Renal cortical epithelial cell (primary cell): Measurements from ENCODE around the gene VIPR2. TPM values are rescaled to one million over a fixed set of nuclear protein-coding genes. Genes with fewer than 3 reads are reported as not detected.
A peak's percentile ranks its signal among the peaks of the same experiment; 100 is the strongest.

Source experiments
- DNase-seq: peaks from one replicate; pipeline ENCODE4 v3.0.0-alpha.2; 2011; ENCODE audit warnings: low read depth
- total RNA-seq: library from RNA; depleted of rRNA; stranded (reverse); fragments of >200 nt; gene quantifications from 2 replicates; pipeline ENCODE4 v1.2.3, GENCODE V29; 2014

The VIPR2 gene
- total RNA-seq, 1 donor from 2014 or later = 0.10 TPM

DNA sequence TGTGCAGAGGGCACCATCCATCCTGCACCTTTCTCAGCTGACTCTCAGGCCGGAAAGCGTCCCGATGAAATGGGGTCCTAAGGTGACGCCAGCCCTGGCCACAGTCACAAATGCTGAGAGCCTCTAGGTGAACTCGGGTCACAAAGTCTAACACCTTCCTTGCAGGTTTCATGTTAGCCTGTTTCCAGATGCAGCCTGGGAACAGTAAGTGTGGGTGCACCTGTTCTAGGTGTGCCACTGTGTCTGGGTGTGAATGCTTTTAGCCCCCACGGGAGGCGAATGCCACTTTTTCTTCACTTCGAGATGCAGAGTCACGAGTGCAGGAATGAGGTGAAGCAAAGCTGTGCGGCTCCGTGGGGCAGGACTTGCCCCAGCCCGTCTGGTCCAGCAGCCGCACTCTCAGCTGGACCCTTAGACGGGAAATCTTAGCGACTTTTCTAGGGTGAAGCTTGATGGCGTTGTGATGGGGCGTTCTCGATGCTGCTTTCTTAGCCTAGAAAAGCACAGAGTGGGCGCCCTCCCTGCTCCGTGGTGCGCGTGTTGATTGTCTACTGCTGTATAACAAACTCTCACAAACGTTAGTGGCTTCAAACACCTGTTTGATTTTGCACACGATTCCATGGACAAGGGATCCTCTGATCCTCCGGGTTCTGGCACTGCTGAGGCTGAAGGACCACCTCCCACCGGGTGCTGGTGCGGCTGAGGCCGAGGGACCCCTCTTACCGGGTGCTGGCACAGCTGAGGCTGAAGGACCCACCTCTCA, 13.6 kb upstream of the VIPR2 start:
- DNase-seq = no peak

DNA sequence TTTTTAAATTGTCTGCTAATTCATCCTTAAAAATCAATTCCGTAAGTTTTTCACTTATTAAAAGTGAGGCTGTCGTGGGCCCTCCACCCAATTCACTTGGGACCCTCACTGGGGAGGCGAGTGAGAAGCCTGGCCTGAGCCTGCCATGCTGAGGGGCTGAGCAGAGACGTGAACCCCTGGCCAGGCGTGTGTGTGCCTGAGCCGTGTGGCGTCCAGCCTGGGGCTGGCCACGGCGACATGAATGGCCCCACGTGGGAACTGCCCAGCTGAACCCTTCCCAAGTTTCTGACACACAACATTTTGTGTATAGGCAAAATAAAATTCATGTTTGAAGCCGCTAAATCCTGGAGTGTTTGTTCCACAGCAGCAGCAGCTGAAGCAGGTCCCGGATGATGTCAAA, 13.0 kb upstream of the VIPR2 start:
- no peak for DNase-seq

DNA sequence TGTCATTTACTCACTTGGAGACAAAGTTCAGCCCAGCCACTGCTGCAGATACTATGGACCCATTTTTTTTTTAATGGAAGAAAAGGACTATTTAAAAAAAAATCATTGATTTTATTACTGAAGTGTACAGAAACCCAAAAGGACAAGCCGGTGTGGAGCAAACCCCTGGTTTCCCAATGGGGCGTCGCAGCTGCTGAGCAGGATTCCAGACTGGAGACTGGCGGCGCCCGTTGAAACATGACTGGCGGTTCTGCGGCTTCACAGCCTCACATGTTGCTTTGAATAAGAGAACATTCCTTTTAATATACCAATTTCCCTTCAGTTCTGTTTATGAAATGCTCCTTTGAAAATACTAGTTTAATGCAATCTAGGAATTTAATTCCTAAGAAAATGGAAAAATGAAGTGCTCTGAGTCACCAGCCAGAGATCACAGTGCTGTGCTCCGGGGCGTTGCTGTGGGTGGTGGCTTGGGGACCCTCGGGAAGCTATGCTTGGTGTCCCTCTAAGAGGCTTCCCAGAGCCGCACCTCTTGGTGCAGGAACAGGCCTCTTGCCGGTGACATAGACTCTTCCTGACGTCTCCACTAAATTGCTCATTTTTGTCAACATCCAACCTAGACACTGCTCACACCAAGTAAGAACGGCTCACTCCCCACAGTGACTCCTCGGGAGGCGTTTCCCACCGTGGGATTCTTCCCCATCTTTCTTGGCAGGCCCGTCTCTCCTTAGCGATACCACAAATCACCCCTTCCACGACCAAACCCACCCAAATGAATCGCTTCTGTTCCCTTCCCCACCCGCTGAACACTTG, 12.0 kb upstream of the VIPR2 start:
- DNase-seq = no peak

DNA sequence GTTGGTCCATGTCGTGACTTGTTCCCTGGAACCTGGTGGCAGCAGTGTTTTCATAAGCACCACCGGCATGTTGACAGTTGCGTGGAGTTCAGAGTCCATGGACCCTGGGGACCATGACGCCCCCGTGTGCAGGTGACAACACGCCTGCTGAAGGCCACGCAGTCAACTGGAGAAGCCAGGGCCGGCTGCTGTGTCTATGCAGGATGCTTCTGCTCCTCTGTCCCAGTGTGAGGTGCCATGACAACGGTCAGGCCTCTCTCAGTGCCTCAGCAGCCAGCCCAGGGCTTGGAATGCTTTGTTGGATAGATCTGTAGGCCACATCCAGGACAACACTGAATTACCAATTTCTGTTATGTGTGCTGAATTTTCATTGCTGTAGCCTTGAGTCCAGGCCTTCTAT, 10.7 kb upstream of the VIPR2 start:
- DNase-seq = no peak

DNA sequence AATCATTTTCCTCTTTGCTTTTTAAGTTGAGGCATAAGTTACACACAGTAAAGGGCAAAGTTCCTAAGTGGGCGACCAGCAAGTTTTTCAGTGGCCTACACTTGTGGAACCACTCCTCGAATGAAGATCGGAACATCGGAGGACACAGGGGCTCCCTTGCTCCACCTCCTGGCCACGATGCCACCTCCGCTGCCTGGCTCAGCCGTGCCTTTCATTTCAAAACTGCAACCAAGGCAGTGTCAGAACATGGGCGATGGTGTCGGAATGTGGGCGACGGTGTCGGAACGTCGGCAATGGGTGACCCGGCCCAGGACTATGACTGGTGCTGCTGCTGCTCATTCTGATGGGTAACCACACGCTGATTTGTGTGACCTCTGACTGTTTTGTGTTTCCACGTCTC, 9.6 kb upstream of the VIPR2 start:
- no peak for DNase-seq

DNA sequence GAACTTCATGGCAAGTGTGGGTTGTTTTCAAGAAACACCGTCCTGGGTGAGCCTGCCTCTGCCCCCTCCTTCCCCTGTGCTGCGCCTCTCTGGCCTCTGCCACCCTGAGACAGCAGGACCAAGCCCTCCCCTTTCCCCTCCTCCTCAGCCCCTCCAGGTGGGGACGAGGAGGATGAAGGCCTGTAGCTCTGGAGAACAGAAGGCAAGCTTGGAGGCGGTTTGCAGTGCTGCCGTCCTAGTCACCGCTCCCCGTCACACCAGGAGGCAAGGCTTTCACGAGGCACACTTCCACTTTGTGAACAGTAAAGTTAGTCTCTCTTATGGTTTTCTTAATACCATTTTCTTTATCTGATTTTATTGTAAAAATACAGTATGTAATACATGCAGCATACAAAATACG, 8.8 kb upstream of the VIPR2 start:
- DNase-seq = no peak

DNA sequence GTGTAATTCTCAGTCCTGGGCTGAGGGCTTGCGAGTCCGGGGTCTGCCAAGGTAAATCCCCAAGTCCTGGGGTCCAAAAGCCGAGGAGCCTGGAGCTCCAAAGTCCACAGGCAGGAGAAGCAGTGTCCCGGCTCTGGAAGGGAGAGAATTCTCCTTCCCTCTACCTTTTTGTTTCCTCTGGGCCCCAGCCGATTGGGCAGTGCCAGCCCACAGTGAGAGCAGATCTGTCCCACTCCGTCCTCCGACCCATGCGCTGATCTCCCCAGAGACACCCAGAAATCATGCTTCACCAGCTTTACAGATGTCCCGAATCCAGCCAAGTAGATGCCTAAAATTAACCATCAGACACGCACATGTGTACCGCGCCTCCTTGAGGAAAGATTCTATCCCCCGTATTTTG, 8.1 kb upstream of the VIPR2 start:
- DNase-seq = no peak

DNA sequence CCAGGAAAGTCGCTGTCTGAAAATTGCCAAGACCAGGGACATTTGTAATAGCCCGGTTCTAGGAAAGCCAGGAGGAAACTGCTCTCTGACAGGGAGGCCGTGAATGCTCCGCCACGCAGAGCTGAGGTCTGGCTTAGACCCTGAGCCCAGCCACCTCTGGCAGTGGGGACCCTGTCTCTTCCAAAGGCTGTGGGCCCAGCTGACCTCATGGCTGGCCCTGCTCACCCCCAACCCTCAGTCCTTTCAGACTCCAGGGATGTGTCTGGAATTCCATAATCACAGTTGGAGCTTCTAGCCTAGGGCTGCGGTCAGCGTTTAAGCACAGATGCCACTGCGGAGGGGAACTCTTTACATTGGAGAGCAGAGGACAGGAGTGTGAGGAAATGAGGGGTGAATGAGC, 6.6 kb upstream of the VIPR2 start:
- DNase-seq = no peak

DNA sequence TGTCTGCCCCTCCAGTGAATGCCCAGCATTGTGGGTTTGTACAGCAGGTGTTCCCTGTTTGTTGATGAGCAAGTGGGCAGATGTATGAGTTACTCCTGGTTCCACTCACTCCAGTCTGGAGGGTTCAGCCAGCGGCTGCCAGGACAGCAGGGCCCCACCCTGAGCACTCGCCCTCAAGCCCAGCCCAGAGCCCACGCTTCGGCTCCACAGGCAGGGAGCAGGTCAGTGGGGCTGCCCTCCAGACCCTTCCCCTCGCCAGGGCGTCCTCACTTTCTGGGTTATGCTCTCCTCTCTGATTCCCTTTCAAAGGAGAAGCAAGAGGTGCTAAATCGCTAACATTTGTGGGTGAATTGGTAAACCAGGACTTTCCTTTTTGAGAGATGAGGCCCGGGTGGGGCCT, 4.8 kb upstream of the VIPR2 start:
- no peak for DNase-seq

DNA sequence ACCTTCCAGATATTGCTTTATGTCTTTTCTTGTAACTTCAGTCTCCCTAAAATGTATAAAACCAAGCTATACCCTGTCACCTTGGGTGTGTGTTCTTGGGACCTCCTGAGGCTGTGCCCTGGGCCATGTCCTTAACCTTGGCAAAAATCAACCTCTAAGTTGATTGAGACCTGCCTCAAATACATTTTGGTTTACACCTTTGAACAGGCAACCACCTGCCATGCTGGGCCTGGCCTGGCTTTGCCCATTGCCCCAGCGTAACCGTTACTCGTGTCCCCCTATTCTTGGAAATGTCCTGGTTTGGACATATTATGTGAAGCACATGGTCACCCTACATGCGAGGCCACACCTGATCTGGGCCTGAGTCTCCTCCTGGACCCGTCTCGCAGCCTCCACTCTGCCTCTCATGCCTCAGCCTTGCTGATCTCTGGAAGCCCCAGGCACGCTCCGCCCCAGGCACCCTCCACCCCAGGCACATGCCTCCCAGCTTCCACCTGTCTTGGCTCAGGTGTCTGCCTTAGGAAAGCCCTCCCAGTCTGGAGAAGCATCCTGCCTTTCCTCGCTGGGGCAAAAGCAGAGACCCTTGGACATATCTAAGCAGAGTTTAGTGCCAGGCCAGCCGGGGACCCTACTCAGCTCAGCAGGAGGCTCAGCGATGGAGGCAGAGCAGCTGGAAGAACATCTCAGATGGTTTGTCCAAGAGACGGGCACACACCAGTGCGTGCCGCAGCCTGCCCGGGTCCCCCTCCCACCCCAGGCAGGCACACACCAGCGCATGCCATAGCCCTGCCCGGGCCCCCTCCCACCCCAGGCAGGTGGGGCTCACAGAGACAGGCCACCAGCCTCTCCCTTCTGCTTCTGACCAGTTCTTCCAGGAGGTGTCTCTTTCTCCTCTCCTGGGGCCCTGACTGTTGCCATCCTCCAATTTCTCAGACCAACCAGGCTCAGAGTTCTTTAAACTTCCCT, 4.0 kb upstream of the VIPR2 start:
- DNase-seq = no peak

DNA sequence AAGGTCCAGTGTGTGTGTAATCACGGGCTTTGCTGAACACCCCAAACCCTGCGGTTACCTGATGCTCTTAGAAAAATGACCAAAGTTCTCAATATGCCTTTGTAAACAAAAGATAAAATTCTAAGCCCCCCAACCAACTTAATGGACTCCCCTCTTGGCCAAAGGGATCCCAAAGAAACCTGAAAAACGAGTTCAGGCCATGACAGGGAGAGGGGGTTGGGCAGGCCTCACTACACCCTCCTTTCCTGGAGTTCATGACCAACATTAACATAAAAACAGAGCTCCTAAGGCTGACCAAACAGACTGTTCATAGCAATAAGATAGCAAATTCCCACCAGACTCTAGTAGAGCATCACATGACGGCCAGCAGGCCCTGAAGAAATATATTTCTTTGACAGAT, 3.0 kb upstream of the VIPR2 start:
- DNase-seq = no peak

DNA sequence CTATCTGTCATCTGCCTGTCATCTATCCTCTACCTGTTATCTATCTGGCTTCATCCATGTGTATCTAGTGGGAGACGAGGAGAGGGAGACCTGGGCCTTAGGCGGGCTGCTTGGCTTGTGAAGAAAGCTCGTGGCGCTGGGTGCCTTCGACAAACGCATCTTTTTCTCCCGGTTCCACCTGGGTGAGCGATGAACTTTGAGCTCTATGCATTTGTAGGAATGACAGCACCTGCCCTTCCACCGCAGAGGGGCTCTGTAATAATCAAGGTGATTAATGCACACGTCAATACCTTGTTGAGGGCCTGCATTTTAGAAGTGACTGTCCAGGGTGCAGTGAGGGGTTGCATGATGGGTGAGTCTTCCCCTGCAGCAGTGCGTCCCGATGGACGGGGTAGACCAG, 2.6 kb upstream of the VIPR2 start:
- no peak for DNase-seq

DNA sequence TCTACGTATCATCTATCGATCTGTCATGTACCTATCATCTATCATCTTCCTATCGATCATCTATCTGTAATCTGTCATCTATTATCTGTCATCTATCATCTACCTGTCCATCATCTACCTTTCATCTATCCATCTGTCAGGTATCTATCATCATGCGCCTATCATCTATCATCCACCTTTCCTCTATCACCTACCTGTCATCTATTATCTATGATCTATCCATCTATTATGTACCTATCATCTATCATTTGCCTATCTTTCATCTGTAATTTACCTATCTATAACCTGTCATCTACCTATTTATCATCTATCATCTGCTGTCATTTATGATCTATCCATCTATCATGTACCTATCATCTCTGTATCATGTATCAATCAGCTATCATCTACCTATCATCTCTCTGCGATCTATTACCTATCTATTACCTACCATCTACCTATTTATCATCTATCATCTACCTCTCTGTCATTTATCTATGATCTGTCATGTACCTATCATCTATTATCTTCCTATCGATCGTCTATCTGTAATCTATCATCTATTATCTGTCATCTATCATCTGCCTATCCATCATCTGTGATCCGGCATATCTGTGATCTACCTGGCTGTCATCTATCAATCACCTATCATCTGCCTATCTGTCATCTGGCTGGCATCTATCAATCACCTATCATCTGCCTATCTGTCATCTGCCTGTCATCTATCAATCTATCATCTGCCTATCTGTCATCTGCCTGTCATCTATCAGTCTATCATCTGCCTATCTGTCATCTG, 1.6 kb upstream of the VIPR2 start:
- no peak for DNase-seq

DNA sequence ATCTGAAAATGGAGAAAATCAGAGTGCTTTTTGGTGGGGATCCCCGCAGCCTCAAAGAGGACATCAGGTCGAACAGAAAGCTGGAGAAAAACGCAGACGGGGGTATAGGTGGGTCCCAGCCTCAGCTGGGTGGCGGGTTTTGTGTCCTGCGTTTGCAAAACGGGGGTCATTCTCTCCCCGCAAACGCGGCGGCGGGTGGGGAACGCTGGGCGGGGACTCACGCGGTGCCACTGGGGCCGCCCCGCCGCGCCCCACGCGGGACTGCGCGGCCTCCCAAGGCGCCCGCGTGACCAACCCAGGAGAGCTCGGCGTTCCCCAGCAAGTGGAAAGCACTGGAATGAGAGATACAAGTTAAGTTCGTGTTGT, 806 bp upstream of the VIPR2 start:
- DNase-seq = no peak

DNA sequence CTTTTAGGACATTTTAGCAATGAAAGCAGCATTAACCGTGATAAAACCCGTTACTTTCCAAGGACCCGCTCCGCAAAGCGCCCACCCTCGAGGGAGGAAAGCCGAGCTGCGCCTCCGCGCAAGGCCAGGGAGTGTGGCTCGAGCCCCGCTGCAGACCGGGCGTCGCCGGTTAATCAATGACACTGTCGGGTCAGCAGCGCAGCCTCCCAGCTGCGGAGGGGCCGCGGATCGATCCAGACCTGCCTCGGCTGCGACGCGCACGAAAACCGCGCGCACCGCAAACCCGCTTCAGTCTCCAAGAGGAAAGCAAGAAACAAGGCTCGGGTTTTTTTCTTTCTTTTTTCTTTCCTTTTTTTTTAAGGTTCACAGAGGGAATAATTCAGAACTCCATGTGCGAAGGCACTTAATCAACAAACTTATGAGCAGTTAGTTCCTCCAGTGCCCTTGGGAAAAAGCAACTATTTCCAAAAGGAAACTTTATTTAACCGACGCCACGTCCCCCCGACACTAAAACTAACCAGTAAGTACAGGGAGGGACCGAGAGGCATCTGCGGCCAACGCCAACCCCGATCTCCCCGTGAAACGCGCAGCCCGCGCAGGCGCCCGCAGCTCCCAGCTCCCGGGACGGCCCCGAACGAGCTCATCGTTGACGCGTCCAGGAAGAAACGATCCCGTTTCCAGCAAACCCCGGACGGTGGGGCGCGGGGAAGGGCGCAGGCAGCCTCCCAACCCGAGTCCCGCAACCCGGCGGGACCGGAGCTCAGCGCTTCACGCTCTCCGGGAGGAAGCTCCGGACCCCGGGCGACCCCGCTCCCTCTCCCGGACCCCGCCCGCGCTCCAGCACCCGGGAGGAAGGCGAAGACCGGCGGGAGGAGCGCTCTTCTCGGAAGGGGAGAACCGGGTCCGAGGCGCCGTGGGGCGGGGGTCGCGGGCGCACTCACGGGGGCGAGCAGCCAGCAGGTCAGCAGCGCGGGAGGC, 598 bp downstream of the VIPR2 start:
- DNase-seq = no peak

DNA sequence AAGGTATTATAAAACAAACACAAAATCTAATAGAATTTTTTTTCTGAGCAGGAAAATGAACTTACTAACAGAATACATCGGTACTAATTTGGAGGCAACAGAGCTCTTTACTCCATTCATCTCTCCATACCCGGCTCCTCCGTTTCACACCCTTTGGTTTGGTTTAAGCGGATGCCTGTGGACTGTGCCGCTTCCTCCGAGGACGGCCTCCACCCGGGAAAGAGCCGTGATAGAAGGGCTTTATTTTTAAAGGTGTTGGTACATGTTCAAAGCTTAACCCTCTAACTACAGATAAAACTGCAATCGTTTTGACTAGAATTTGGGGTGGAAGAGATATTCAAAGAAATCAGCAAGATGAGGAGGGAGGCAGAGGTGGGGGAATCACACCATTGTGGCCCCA, 1.9 kb downstream of the VIPR2 start:
- DNase-seq = no peak

DNA sequence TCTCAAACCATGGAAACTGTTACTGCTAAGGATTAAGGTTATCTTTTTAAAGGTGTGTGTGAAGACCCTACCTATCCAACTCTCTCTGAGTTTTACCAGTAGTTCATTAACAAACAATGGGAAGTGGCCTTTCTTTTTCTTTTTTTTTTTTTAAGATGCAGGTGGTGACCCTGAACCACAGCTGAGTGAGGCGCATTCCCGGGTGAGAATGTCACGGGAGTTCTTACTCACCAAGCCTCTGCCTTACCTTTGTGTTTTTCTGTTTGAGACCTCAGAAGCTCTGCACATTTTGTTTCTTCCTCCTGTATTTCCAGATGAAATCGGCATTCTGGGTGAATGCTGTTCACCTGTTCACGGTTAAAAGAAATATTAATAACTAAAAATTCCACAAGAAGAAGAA, 2.5 kb downstream of the VIPR2 start:
- peak; percentile 2 for DNase-seq

DNA sequence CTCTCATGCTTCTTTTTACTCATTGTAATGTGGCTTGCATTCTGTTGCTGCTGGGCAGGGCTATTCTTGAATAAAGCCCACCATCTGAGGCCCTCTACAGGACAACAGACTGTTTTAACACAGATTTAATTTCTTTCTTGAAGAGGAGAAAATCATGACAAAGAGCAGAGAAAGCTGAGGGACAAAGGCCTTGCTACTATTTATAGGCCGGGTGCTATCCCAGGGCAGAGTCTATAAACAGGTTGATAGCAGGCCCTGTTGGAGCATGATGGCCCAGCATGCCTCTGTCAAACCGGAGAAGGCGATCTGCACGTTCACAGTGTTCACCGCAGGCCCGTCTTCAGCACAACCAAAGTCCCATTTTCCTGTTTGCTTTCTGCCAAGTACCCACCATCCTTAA, 3.0 kb downstream of the VIPR2 start:
- DNase-seq = no peak

DNA sequence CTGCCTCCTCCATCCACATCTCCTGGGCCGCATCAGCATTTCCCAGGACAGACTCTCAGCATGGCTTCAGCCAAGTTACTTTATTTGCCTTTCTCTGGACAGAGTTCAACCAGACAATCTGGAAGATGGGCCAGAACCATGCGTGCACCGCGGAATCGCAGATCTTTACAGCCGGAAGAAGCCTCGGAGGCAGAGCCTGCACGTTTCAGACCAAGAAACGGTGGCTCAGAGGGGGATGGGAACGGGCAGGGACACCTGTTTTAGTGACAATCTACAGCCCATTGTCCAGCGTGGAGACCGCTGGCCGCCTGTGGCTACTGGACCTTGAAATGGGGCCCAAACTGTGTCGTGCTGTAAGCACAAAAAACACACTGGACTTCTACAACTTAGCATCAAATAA, 3.5 kb downstream of the VIPR2 start:
- no peak for DNase-seq

DNA sequence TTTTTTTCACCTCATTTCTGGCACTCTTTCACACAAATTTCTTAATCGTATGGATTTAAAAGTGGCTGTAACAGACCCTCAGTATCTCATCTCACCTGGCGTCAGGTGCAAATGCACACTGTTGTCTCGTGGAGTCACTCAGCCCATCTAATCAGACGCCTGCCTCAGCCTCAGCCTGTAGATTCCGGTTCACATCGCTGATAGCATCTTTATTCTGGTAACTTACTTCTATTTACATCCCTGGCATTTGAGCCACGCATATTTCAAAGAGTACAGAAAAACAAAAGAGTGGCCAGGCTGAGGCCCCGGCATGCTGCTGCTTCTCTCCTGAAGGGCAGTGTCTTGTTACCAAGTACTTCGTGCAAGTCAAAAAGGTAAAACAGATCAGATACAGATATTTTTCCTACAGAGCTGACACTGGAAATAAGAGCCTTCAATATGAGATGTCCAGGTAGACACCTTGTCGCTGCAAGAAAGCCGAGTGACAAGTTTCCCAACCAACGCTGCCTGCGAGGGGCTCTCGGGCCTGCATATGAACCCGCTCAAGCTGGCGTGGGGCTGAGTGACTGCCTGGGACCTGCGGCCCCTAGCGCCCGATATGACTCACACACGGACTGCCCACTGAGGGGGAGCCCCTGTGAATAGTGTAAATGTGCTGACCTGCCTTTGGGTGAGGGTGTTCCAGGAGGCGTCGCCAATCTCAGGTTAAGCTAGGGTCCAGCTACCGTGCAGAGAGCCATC, 4.3 kb downstream of the VIPR2 start:
- DNase-seq = no peak
